CD14-positive monocyte (primary cell): Measurements from ENCODE around the gene PPARG. TPM values are rescaled to one million over a fixed set of nuclear protein-coding genes. Genes with fewer than 3 reads are reported as not detected.
A peak's percentile ranks its signal among the peaks of the same experiment; 100 is the strongest.

Source experiments
- DNase-seq, 3 donors: peaks; one replicate each; pipeline ENCODE4 v3.0.0-alpha.2; 2011 to 2022
- H2AFZ ChIP-seq: 2 replicates; pipeline ENCODE4 v1.6.0; 2012; ENCODE audit warnings: mild to moderate bottlenecking, low read depth, low read length, inconsistent platforms; ENCODE audit not compliant: insufficient read depth, poor library complexity, severe bottlenecking
- H3K27ac ChIP-seq, 2 donors: 1 replicate in 1 of 2; 2 replicates in 1 of 2; pipeline ENCODE4 v1.5.1; 2012 to 2013; ENCODE audit warnings: low read length in 2 of 2, control low read depth in 1 of 2, inconsistent platforms in 1 of 2, low read depth in 1 of 2, mild to moderate bottlenecking in 1 of 2
- H3K27me3 ChIP-seq, 2 donors: one replicate each; pipeline versions ENCODE4 v1.6.0 to v1.6.1; 2011 to 2013; ENCODE audit warnings: low read length in 2 of 2; ENCODE audit not compliant: control insufficient read depth in 2 of 2, insufficient read depth in 2 of 2
- H3K36me3 ChIP-seq, 2 donors: replicated peaks in 1 of 2; 1 replicate in 1 of 2; 2 replicates in 1 of 2; pipeline versions ENCODE4 v1.5.1 to v1.6.1; 2012 to 2013; ENCODE audit warnings: low read length in 2 of 2, control low read depth in 1 of 2, inconsistent platforms in 1 of 2, mild to moderate bottlenecking in 1 of 2; ENCODE audit not compliant: insufficient read depth in 2 of 2, control insufficient read depth in 1 of 2
- H3K4me1 ChIP-seq, 2 donors: 1 replicate in 1 of 2; 2 replicates in 1 of 2; pipeline versions ENCODE4 v1.5.1 to v1.6.1; 2012 to 2013; ENCODE audit warnings: low read length in 2 of 2, control low read depth in 1 of 2, inconsistent platforms in 1 of 2, mild to moderate bottlenecking in 1 of 2, moderate library complexity in 1 of 2; ENCODE audit not compliant: insufficient read depth in 2 of 2, control insufficient read depth in 1 of 2
- H3K4me2 ChIP-seq: replicated peaks from 2 replicates; pipeline ENCODE3; 2012; ENCODE audit warnings: low read length, moderate library complexity, mild to moderate bottlenecking; ENCODE audit not compliant: poor library complexity, severe bottlenecking; ENCODE audit errors: extremely low read depth
- H3K4me3 ChIP-seq, 3 experiments: fragments of 200-600 bp in 1 of 3; sonication (generic) in 1 of 3; replicated peaks in 1 of 3; 1 replicate in 2 of 3; 2 replicates in 1 of 3; pipeline ENCODE4 v1.5.1; 2011 to 2013; ENCODE audit warnings: low read length in 3 of 3, mild to moderate bottlenecking in 3 of 3, control low read depth in 2 of 3, low read depth in 2 of 3, inconsistent platforms in 1 of 3, moderate library complexity in 1 of 3
- H3K79me2 ChIP-seq: 2 replicates; pipeline ENCODE4 v1.6.0; 2012; ENCODE audit warnings: mild to moderate bottlenecking, control low read depth, inconsistent platforms, low read length, moderate library complexity; ENCODE audit not compliant: insufficient read depth
- H3K9ac ChIP-seq: 2 replicates; pipeline ENCODE4 v1.6.0; 2017; ENCODE audit warnings: low read length, mild to moderate bottlenecking; ENCODE audit not compliant: insufficient read depth, poor library complexity, severe bottlenecking
- H3K9me3 ChIP-seq, 2 donors: replicated peaks in 1 of 2; 1 replicate in 1 of 2; 2 replicates in 1 of 2; pipeline versions ENCODE4 v1.5.1 to v1.6.1; 2012 to 2013; ENCODE audit warnings: low read length in 2 of 2, control low read depth in 1 of 2; ENCODE audit not compliant: control insufficient read depth in 1 of 2, insufficient read depth in 1 of 2
- H4K20me1 ChIP-seq: 2 replicates; pipeline ENCODE4 v1.6.0; 2012; ENCODE audit warnings: mild to moderate bottlenecking, low read length, control low read depth, moderate library complexity; ENCODE audit not compliant: insufficient read depth
- H3K27ac Mint-ChIP-seq, 7 donors: one replicate each; pipeline ENCODE4 v1.8.0; 2020; ENCODE audit warnings: mild to moderate bottlenecking in 7 of 7, mixed read lengths in 7 of 7, moderate library complexity in 6 of 7, inconsistent platforms in 2 of 7
- H3K27me3 Mint-ChIP-seq, 3 donors: one replicate each; pipeline ENCODE4 v1.8.0; 2021 to 2022; ENCODE audit warnings: low read depth in 3 of 3, mild to moderate bottlenecking in 3 of 3, mixed read lengths in 3 of 3, moderate library complexity in 3 of 3, inconsistent platforms in 1 of 3
- H3K36me3 Mint-ChIP-seq, 2 donors: one replicate each; pipeline ENCODE4 v1.8.0; 2020; ENCODE audit warnings: mixed read lengths in 2 of 2, inconsistent platforms in 1 of 2, mild to moderate bottlenecking in 1 of 2
- H3K4me1 Mint-ChIP-seq: one replicate; pipeline ENCODE4 v1.8.0; 2020; ENCODE audit warnings: mild to moderate bottlenecking, mixed read lengths
- H3K4me3 Mint-ChIP-seq, 2 donors: one replicate each; pipeline ENCODE4 v1.8.0; 2020; ENCODE audit warnings: mild to moderate bottlenecking in 2 of 2, mixed read lengths in 2 of 2, moderate library complexity in 1 of 2
- H3K9me3 Mint-ChIP-seq, 7 donors: one replicate each; pipeline ENCODE4 v1.8.0; 2020 to 2022; ENCODE audit warnings: mixed read lengths in 7 of 7, mild to moderate bottlenecking in 6 of 7, moderate library complexity in 6 of 7, inconsistent platforms in 2 of 7
- WGBS: methylation state at CpG from one replicate; pipeline ENCODE4 v1.1.5; 2013; ENCODE audit warnings: missing lambda C conversion rate; ENCODE audit not compliant: insufficient coverage; 5-methylcytosine and 5-hydroxymethylcytosine counted together
- intact Hi-C, 2 donors: fragments of 100-400 bp; cut with micrococcal nuclease; formaldehyde crosslinking; loops; one replicate each; pipeline versions ENCODE4 v1.15.0 to v1.15.1; 2023
- polyA plus RNA-seq, 3 donors: library from polyadenylated mRNA; depleted of rRNA in 1 of 3; unstranded in 2 of 3; stranded (reverse) in 1 of 3; fragments of 300-500 nt in 2 of 3; fragments of >200 nt in 1 of 3; fragmentation: Illumina TruSeq in 2 of 3; gene quantifications; 1 replicate in 2 of 3; 2 replicates in 1 of 3; pipeline ENCODE4 v1.2.3, GENCODE V29; 2012 to 2021
- TF ChIP-seq, protein P1 (sequence below): fragments of 200-600 bp; IDR thresholded peaks from one replicate; pipeline ENCODE4 v1.8.0; 2022; ENCODE audit warnings: antibody characterized with exemption, mild to moderate bottlenecking

PPARG gene
- polyA plus RNA-seq, 3 donors, result 0.56 to 2.0 (median 0.97) TPM

- intact Hi-C loops, result loop anchor here (10.0 kb wide), 2 partner anchors 87 to 177 kb away; no protein-coding TSS in a partner anchor
- Mint-ChIP-seq H3K27me3 (peaks cover 0 to 7% (median 2%) of the 10 kb centered on the region in 3 donors), H3K36me3 (no peaks in the 10 kb centered on the region), H3K9me3 (peaks cover 0 to 10% (median 4%) of the 10 kb centered on the region in 7 donors), H3K27ac (peak overlapping the region in 2 of 7 donors; percentile 0 to 61), H3K4me1 (peaks cover 27% of the 10 kb centered on the region), H3K4me3 (no peak overlapping the region)
- Histone ChIP-seq H3K27ac (no peak overlapping the region), H2AFZ (no peak overlapping the region), H3K4me3 (no peak overlapping the region), H3K9ac (no peak overlapping the region), H3K36me3 (no peaks in the 10 kb centered on the region), H3K79me2 (no peaks in the 10 kb centered on the region), H3K4me2 (no peak overlapping the region), H3K27me3 (no peaks in the 10 kb centered on the region), H3K4me1 (peaks cover 12 to 27% of the 10 kb centered on the region in 2 donors), H3K9me3 (peaks cover 0 to 6% of the 10 kb centered on the region in 2 donors), H4K20me1 (no peaks in the 10 kb centered on the region)
- WGBS, result 100% methylated on average over 1 of the region's 1 CpG
- no peak for DNase-seq
- TF ChIP-seq, protein P1, sequence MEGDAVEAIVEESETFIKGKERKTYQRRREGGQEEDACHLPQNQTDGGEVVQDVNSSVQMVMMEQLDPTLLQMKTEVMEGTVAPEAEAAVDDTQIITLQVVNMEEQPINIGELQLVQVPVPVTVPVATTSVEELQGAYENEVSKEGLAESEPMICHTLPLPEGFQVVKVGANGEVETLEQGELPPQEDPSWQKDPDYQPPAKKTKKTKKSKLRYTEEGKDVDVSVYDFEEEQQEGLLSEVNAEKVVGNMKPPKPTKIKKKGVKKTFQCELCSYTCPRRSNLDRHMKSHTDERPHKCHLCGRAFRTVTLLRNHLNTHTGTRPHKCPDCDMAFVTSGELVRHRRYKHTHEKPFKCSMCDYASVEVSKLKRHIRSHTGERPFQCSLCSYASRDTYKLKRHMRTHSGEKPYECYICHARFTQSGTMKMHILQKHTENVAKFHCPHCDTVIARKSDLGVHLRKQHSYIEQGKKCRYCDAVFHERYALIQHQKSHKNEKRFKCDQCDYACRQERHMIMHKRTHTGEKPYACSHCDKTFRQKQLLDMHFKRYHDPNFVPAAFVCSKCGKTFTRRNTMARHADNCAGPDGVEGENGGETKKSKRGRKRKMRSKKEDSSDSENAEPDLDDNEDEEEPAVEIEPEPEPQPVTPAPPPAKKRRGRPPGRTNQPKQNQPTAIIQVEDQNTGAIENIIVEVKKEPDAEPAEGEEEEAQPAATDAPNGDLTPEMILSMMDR, result no peak
Measured at GRCh38 chr3:12451960-12452359, 163.1 kb downstream of the PPARG start.

GRCh38 chr3:12452361-12453330, 163.8 kb downstream of the PPARG start:
- no peak overlapping the region for H3K4me3 ChIP-seq
- no peak overlapping the region for H3K9ac ChIP-seq
- no peaks in the 10 kb centered on the region for H4K20me1 ChIP-seq
- H3K36me3 ChIP-seq, result no peaks in the 10 kb centered on the region
- no peak overlapping the region for H3K4me2 ChIP-seq
- no peak overlapping the region for H3K27ac ChIP-seq
- H3K27me3 ChIP-seq, result no peaks in the 10 kb centered on the region
- peaks cover 12 to 27% of the 10 kb centered on the region in 2 donors for H3K4me1 ChIP-seq
- peaks cover 0 to 7% (median 2%) of the 10 kb centered on the region in 3 donors for H3K27me3 Mint-ChIP-seq
- H3K27ac Mint-ChIP-seq, result peak overlapping the region in 2 of 7 donors; percentile 31 to 48
- peaks cover 0 to 6% of the 10 kb centered on the region in 2 donors for H3K9me3 ChIP-seq
- H2AFZ ChIP-seq, result no peak overlapping the region
- H3K9me3 Mint-ChIP-seq, result peaks cover 0 to 9% (median 4%) of the 10 kb centered on the region in 7 donors
- no peaks in the 10 kb centered on the region for H3K36me3 Mint-ChIP-seq
- no peaks in the 10 kb centered on the region for H3K79me2 ChIP-seq
- peaks cover 27% of the 10 kb centered on the region for H3K4me1 Mint-ChIP-seq
- no peak overlapping the region for H3K4me3 Mint-ChIP-seq
- intact Hi-C loops, result loop anchor here (10.0 kb wide), 2 partner anchors 88 to 178 kb away; no protein-coding TSS in a partner anchor
- TF ChIP-seq, protein P1, result no peak
- WGBS, result 95% methylated on average over 7 of the region's 12 CpGs
- DNase-seq, result peak in 2 of 3 donors; percentile 29 to 34
